HG03196 (cell line): ENCODE results near the gene PCARE.
A peak's percentile ranks its signal among the peaks of the same experiment; 100 is the strongest.

ENCODE experiments used
- ATAC-seq: cut with Tn5 transposase; IDR thresholded peaks from one replicate; pipeline ENCODE4 v1.9.1; 2021; ENCODE audit not compliant: unreplicated experiment

Gene PCARE

GRCh38 chr2:29039718-29040480 lies 34.4 kb downstream of the PCARE start:
- peak; percentile 57 for ATAC-seq

- no peak for ATAC-seq
Measured at GRCh38 chr2:29035016-29035745, 39.1 kb downstream of the PCARE start.

- no peak for ATAC-seq
Measured at GRCh38 chr2:29033656-29034055, 40.7 kb downstream of the PCARE start.

- ATAC-seq: no peak
Measured at GRCh38 chr2:29033172-29033571, 41.2 kb downstream of the PCARE start.

- no peak for ATAC-seq
Measured at GRCh38 chr2:29032189-29032588, 42.1 kb downstream of the PCARE start.

- no peak for ATAC-seq
Measured at GRCh38 chr2:29031046-29031445, 43.3 kb downstream of the PCARE start.

GRCh38 chr2:29025711-29026110 lies 48.6 kb downstream of the PCARE start:
- ATAC-seq: no peak

GRCh38 chr2:29024882-29025430 lies 49.4 kb downstream of the PCARE start:
- no peak for ATAC-seq

GRCh38 chr2:29023188-29023587 lies 51.1 kb downstream of the PCARE start:
- no peak for ATAC-seq

- ATAC-seq: no peak
Measured at GRCh38 chr2:29022679-29023078, 51.6 kb downstream of the PCARE start.

- no peak for ATAC-seq
Measured at GRCh38 chr2:29021886-29022285, 52.4 kb downstream of the PCARE start.

GRCh38 chr2:29017716-29018435 lies 56.4 kb downstream of the PCARE start:
- ATAC-seq: no peak

GRCh38 chr2:29016504-29016903 lies 57.8 kb downstream of the PCARE start:
- ATAC-seq: no peak

- no peak for ATAC-seq
Measured at GRCh38 chr2:29015701-29016470, 58.4 kb downstream of the PCARE start.

- ATAC-seq: no peak
Measured at GRCh38 chr2:29014811-29015421, 59.4 kb downstream of the PCARE start.

GRCh38 chr2:29014331-29014730 lies 60.0 kb downstream of the PCARE start:
- ATAC-seq: no peak

- no peak for ATAC-seq
Measured at GRCh38 chr2:29013057-29013780, 61.1 kb downstream of the PCARE start.

GRCh38 chr2:29012211-29012681 lies 62.1 kb downstream of the PCARE start:
- no peak for ATAC-seq
